MCF 10A (cell line): ENCODE measurements around the gene NECAB3. TPM values are rescaled to one million over a fixed set of nuclear protein-coding genes. Genes with fewer than 3 reads are reported as not detected.

Source experiments
- Bru-seq: library from RNA; stranded (reverse); fragments of 400-500 nt; gene quantifications from one replicate; lab custom pipeline; 2021; lab: Mats Ljungman, UMichigan
- BruChase-seq, 2 experiments: library from RNA; stranded (reverse); fragments of 400-500 nt; gene quantifications; one replicate each; lab custom pipeline; 2021; lab: Mats Ljungman, UMichigan
- BruUV-seq: library from RNA; stranded (reverse); fragments of 400-500 nt; replicated peaks from 2 replicates; lab custom pipeline; 2021; lab: Mats Ljungman, UMichigan
- CTCF ChIA-PET: fragments of 300-600 bp; sonication (Branson Sonifier 250); formaldehyde crosslinking; extraction: SDS; loops from one replicate; lab custom pipeline; 2021; ENCODE audit warnings: antibody characterized with exemption, inconsistent platforms; lab: Yijun Ruan, JAX
- POLR2A ChIA-PET: fragments of 300-600, 350-650 bp; sonication (Branson Sonifier 250); formaldehyde crosslinking; extraction: SDS; loops from one replicate; lab custom pipeline; 2020; ENCODE audit warnings: antibody characterized with exemption, inconsistent platforms; lab: Yijun Ruan, JAX
- DNase-seq: peaks from one replicate; pipeline ENCODE4 v3.0.0-alpha.2; 2018; ENCODE audit not compliant: unreplicated experiment
- H3K27ac Mint-ChIP-seq: one replicate; pipeline ENCODE4 v1.8.0; 2022; ENCODE audit warnings: mild to moderate bottlenecking, low read depth, mixed read lengths; ENCODE audit not compliant: unreplicated experiment
- H3K27me3 Mint-ChIP-seq: one replicate; pipeline ENCODE4 v1.8.0; 2022; ENCODE audit warnings: mixed read lengths; ENCODE audit not compliant: insufficient read depth, unreplicated experiment
- H3K36me3 Mint-ChIP-seq: one replicate; pipeline ENCODE4 v1.8.0; 2022; ENCODE audit warnings: mild to moderate bottlenecking, moderate library complexity, mixed read lengths; ENCODE audit not compliant: insufficient read depth, unreplicated experiment
- H3K4me1 Mint-ChIP-seq: one replicate; pipeline ENCODE4 v1.8.0; 2022; ENCODE audit warnings: mixed read lengths; ENCODE audit not compliant: insufficient read depth, unreplicated experiment
- H3K4me3 Mint-ChIP-seq: one replicate; pipeline ENCODE4 v1.8.0; 2022; ENCODE audit warnings: mild to moderate bottlenecking, moderate library complexity, mixed read lengths; ENCODE audit not compliant: unreplicated experiment
- H3K9me3 Mint-ChIP-seq: one replicate; pipeline ENCODE4 v1.8.0; 2022; ENCODE audit warnings: mixed read lengths; ENCODE audit not compliant: unreplicated experiment
- intact Hi-C: fragments of 100-400 bp; cut with micrococcal nuclease; formaldehyde crosslinking; loops from 2 replicates; pipeline ENCODE4 v1.14.1; 2022
- long read RNA-seq: library from polyadenylated mRNA; stranded (forward); transcript quantifications from one replicate; pipeline ENCODE4 v2.0.0, GENCODE V29; 2022
- total RNA-seq: library from RNA; stranded (reverse); gene quantifications from 2 replicates; pipeline ENCODE4 v1.2.3, GENCODE V29; 2022
- TF ChIP-seq, protein P1 (sequence below): fragments of 200-600 bp; IDR thresholded peaks from one replicate; pipeline ENCODE4 v1.8.0; 2022; ENCODE audit warnings: antibody characterized with exemption, mild to moderate bottlenecking; ENCODE audit not compliant: unreplicated experiment

Gene NECAB3, protein sequence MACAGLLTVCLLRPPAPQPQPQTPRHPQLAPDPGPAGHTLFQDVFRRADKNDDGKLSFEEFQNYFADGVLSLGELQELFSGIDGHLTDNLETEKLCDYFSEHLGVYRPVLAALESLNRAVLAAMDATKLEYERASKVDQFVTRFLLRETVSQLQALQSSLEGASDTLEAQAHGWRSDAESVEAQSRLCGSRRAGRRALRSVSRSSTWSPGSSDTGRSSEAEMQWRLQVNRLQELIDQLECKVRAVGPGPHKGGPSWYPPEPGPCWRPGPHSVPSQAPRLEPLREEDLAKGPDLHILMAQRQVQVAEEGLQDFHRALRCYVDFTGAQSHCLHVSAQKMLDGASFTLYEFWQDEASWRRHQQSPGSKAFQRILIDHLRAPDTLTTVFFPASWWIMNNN
- total RNA-seq (13.0 and 15.1 TPM in 2 replicates), Bru-seq, nascent RNA (percentile 47 among the genes with signal in this experiment), BruChase-seq, experiment 1, labeled RNA remaining after a 6-hour chase (percentile 35 among the genes with signal in this experiment), BruChase-seq, experiment 2, labeled RNA remaining after a 2-hour chase (percentile 41 among the genes with signal in this experiment)
- long read RNA-seq, partial matches to known transcripts, result 1 of 9 reads
- long read RNA-seq, other reads (novel, unspliced or antisense), result 7 of 9 reads

DNA sequence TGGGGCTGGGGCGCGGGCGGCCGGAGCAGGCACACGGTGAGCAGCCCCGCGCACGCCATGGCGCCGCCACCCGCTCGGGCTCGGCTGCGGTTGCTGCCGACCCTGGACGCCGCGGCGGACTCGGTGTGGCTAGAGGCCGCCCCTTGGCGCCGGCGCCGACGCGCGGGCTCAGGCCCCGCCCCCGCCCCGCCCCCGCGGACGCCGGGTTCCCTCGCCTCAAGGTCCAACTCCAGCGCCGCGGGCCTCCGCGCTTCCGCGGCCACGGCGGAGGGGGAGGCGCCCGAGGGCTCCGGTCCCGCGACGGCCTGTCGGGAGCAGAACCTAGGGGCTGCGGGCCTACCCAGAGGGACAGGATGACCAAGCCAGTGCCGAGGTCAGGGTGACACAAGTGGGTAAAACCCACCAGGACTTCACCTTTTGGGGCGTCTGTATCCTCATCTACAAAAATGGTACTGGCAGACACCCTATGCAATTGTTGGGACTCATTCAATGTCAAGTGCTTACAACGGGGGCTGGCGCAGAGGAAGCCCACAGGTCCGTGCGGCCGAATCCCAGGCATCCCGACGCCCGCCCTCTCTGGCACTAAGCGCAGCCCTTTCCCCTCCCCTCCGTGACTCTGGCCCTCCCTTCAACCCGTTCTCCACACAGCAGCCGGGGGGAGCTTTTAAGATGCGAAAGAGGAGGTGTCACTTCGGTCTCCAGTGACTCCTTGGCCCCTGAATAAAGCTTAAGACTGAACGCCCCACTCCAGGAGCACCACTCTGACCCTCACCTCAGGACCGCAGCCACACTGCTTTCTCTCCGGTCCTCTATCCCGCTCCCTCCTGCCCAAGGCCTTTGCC, at the start of gene NECAB3:
NECAB3 (minus strand) TSS at position 135 of the 842 bp plus-strand sequence; CDS start at position 59, 76 bp downstream.
- CTCF ChIA-PET, result interaction anchor here (0.5 to 0.8 kb wide), 2 partner anchors 44 to 93 kb away, joined by 3 read pairs; no protein-coding TSS in a partner anchor

GRCh38 chr20:33721391-33722140, 47.3 kb upstream of the NECAB3 start:
- Mint-ChIP-seq H3K9me3 (peaks cover 7% of the 10 kb centered on the region), H3K4me3 (peak overlapping the region; percentile 67), H3K36me3 (peaks cover 11% of the 10 kb centered on the region), H3K4me1 (peaks cover 9% of the 10 kb centered on the region), H3K27ac (no peak overlapping the region), H3K27me3 (no peaks in the 10 kb centered on the region)
- POLR2A ChIA-PET, result interaction anchor here (2.4 to 3.2 kb wide), 3 partner anchors 12 to 272 kb away, joined by 13 to 37 read pairs (median 26); partner anchors contain the start of genes ACTL10, RALY and ZNF341
- DNase-seq, result no peak
- intact Hi-C loops, result no loop called here
- no TSS peak for BruUV-seq
- TF ChIP-seq, protein P1, sequence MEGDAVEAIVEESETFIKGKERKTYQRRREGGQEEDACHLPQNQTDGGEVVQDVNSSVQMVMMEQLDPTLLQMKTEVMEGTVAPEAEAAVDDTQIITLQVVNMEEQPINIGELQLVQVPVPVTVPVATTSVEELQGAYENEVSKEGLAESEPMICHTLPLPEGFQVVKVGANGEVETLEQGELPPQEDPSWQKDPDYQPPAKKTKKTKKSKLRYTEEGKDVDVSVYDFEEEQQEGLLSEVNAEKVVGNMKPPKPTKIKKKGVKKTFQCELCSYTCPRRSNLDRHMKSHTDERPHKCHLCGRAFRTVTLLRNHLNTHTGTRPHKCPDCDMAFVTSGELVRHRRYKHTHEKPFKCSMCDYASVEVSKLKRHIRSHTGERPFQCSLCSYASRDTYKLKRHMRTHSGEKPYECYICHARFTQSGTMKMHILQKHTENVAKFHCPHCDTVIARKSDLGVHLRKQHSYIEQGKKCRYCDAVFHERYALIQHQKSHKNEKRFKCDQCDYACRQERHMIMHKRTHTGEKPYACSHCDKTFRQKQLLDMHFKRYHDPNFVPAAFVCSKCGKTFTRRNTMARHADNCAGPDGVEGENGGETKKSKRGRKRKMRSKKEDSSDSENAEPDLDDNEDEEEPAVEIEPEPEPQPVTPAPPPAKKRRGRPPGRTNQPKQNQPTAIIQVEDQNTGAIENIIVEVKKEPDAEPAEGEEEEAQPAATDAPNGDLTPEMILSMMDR, result no peak
- CTCF ChIA-PET, result interaction anchor here (0.6 to 2.4 kb wide), 4 partner anchors 34 to 577 kb away, joined by 3 to 7 read pairs (median 3); partner anchors contain the start of gene E2F1

More for the DNA sequence above, at the start of gene NECAB3:
- Mint-ChIP-seq H3K4me1 (peaks cover 19% of the 10 kb centered on the region), H3K27me3 (no peaks in the 10 kb centered on the region), H3K4me3 (peak within 1 kb of the TSS; percentile 97), H3K9me3 (no peaks in the 10 kb centered on the region), H3K36me3 (peaks cover 7% of the 10 kb centered on the region), H3K27ac (peak within 1 kb of the TSS; percentile 94)
- TF ChIP-seq, protein P1, result no peak
- no TSS peak for BruUV-seq
- intact Hi-C loops, result no loop called here
- DNase-seq, result peak; percentile 67
- POLR2A ChIA-PET, result interaction anchor here (0.6 to 1.9 kb wide), 7 partner anchors 8 to 273 kb away, joined by 3 to 9 read pairs (median 3); partner anchors contain the start of genes ACTL10, CBFA2T2, CDK5RAP1 and PXMP4

DNA sequence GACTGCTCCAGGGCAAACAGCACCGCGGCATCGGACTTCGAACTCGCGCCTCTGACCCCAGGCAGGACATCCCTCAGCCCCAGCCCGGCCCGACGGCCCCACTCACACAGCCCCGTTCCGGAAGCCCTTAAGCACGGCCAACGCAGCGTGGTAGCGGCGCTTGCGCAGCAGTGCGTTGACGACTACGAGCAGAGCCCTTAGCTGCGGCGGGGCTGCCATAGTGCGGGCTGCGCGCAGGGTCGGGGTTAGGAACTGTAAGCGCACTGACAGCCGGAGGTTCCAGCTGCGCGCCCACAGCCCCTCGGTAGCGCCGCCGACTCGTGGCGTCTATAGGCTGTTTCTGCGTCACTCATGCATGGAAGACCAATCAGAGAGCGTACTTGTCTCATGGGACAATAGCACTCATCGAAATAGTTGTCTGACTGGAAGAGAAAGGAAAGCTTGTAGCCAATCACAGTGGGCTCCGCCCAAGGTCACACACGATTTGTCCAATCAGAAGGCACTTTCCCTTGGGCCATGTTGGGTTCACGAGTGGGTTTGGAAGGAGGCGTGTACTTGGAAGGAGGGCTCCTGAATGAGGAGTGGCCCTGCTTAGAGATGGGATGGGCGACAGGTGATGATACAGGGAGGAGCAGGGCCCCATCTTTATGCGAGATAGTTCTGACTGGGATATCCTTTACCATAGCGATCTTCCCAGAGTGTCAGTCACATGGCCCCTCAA, 45.9 kb upstream of the NECAB3 start, which contains the start of gene PXMP4:
PXMP4 (minus strand) TSS at position 322 of the 721 bp plus-strand sequence; CDS start at position 219, 103 bp downstream.
- POLR2A ChIA-PET, result interaction anchor here (0.5 to 3.2 kb wide), 25 partner anchors 9 to 1101 kb away, joined by 3 to 37 read pairs (median 5); partner anchors contain the start of genes ACTL10, CHMP4B, EIF2S2 and MAPRE1
- Mint-ChIP-seq H3K27ac (peak within 1 kb of the TSS; percentile 0), H3K4me3 (peak within 1 kb of the TSS; percentile 67), H3K9me3 (peaks cover 7% of the 10 kb centered on the region), H3K27me3 (no peaks in the 10 kb centered on the region), H3K4me1 (peaks cover 9% of the 10 kb centered on the region), H3K36me3 (peaks cover 15% of the 10 kb centered on the region)
- TF ChIP-seq, protein P1, result no peak
- intact Hi-C loops, result no loop called here
- no TSS peak for BruUV-seq
- CTCF ChIA-PET, result interaction anchor here (0.5 to 2.4 kb wide), 9 partner anchors 15 to 1997 kb away, joined by 3 to 7 read pairs (median 3); partner anchors contain the start of genes CHMP4B and E2F1
- DNase-seq, result peak; percentile 98
